Ecto neural progenitor cell (in vitro differentiated cells): Measurements from ENCODE around the gene RPL3.

Experiments
- DNase-seq: peaks from one replicate; pipeline ENCODE4 v3.0.0-alpha.2; 2018; ENCODE audit warnings: low spot score

RPL3 gene

GRCh38 chr22:39317084-39317774, 2.2 kb downstream of the RPL3 start:
- DNase-seq = no peak

- DNase-seq = peak; percentile 79
These were observed 2.9 kb downstream of the RPL3 start for GRCh38 chr22:39316440-39317083.

- no peak for DNase-seq
These were observed 4.0 kb downstream of the RPL3 start for GRCh38 chr22:39315389-39315788.

- DNase-seq = no peak
These were observed 5.0 kb downstream of the RPL3 start for GRCh38 chr22:39314251-39314971.

- no peak for DNase-seq
These were observed 6.0 kb downstream of the RPL3 start for GRCh38 chr22:39313258-39314001.

- DNase-seq = no peak
These were observed 7.0 kb downstream of the RPL3 start for GRCh38 chr22:39312410-39312809.

- DNase-seq = no peak
These were observed 7.6 kb downstream of the RPL3 start for GRCh38 chr22:39311592-39312400.

GRCh38 chr22:39309881-39310714, 9.3 kb downstream of the RPL3 start:
- DNase-seq = no peak

GRCh38 chr22:39309364-39309861, 10.0 kb downstream of the RPL3 start:
- no peak for DNase-seq

- no peak for DNase-seq
These were observed 10.6 kb downstream of the RPL3 start for GRCh38 chr22:39308614-39309363.

- DNase-seq = no peak
These were observed 12.7 kb downstream of the RPL3 start for GRCh38 chr22:39306456-39307361.

- no peak for DNase-seq
These were observed 15.3 kb downstream of the RPL3 start for GRCh38 chr22:39303892-39304671.

- DNase-seq = no peak
These were observed 16.1 kb downstream of the RPL3 start for GRCh38 chr22:39303358-39303757.

- DNase-seq = no peak
These were observed 16.9 kb downstream of the RPL3 start for GRCh38 chr22:39302431-39302960.

GRCh38 chr22:39301926-39302325, 17.5 kb downstream of the RPL3 start:
- DNase-seq = no peak

GRCh38 chr22:39301108-39301507, 18.3 kb downstream of the RPL3 start:
- DNase-seq = no peak

- DNase-seq = peak; percentile 70
These were observed 19.1 kb downstream of the RPL3 start for GRCh38 chr22:39300186-39300830.
